GM12878 (cell line): Measurements from ENCODE around the gene PRKCB. TPM values are rescaled to one million over a fixed set of nuclear protein-coding genes. Genes with fewer than 3 reads are reported as not detected.

Experiments used
- ATF2 ChIP-seq: IDR thresholded peaks from 2 replicates; pipeline ENCODE4 v1.6.1; 2012; ENCODE audit warnings: low read length, inconsistent platforms
- BACH1 ChIP-seq: fragments of 450-650 bp; IDR thresholded peaks from 2 replicates; pipeline ENCODE4 v1.6.1; 2017; ENCODE audit warnings: mild to moderate bottlenecking, borderline replicate concordance
- BHLHE40 ChIP-seq, 2 experiments: fragments of 450-650 bp in 1 of 2; IDR thresholded peaks; 2 replicates each; pipeline ENCODE4 v1.6.1; 2011 to 2017; ENCODE audit warnings: low read depth in 2 of 2, borderline replicate concordance in 1 of 2, improper control_type of control experiment in 1 of 2, low read length in 1 of 2, mild to moderate bottlenecking in 1 of 2
- CBX5 ChIP-seq: sonication (generic); IDR thresholded peaks from 2 replicates; pipeline ENCODE4 v1.6.1; 2016; ENCODE audit warnings: low read depth, moderate library complexity, mild to moderate bottlenecking, inconsistent platforms
- CHD2 ChIP-seq: IDR thresholded peaks from 2 replicates; pipeline ENCODE4 v1.6.1; 2011; ENCODE audit warnings: low read depth, low read length, improper control_type of control experiment, borderline replicate concordance
- CHD4 ChIP-seq: fragments of 200-600 bp; sonication (generic); IDR thresholded peaks from 2 replicates; pipeline ENCODE4 v1.6.1; 2016; ENCODE audit warnings: mild to moderate bottlenecking
- CREM ChIP-seq: IDR thresholded peaks from 2 replicates; pipeline ENCODE4 v1.6.1; 2014; ENCODE audit warnings: antibody characterized with exemption, low read depth
- IKZF2 ChIP-seq, 2 experiments: fragments of 450-650 bp; IDR thresholded peaks; 2 replicates each; pipeline ENCODE4 v1.6.1; 2017; ENCODE audit warnings: mild to moderate bottlenecking in 2 of 2, moderate library complexity in 2 of 2
- JUNB ChIP-seq: IDR thresholded peaks from 2 replicates; pipeline ENCODE4 v1.6.1; 2016; ENCODE audit warnings: antibody characterized with exemption, mild to moderate bottlenecking
- MEF2A ChIP-seq: IDR thresholded peaks from 2 replicates; pipeline ENCODE4 v1.6.1; 2011; ENCODE audit warnings: low read depth, mild to moderate bottlenecking, low read length, moderate library complexity; ENCODE audit not compliant: insufficient read depth
- MTA2 ChIP-seq: fragments of 450-650 bp; IDR thresholded peaks from 2 replicates; pipeline ENCODE4 v1.6.1; 2016; ENCODE audit warnings: low read depth, mild to moderate bottlenecking, moderate library complexity
- MTA3 ChIP-seq: IDR thresholded peaks from 2 replicates; pipeline ENCODE4 v1.6.1; 2012; ENCODE audit warnings: low read length, inconsistent platforms, borderline replicate concordance
- MXI1 ChIP-seq: fragments of 150-350 bp; IDR thresholded peaks from 2 replicates; pipeline ENCODE4 v1.6.1; 2011; ENCODE audit warnings: low read depth, mild to moderate bottlenecking, inconsistent platforms, low read length, improper control_type of control experiment
- POLR2A ChIP-seq: IDR thresholded peaks from 2 replicates; pipeline ENCODE4 v1.6.1; 2011; ENCODE audit warnings: low read depth, mild to moderate bottlenecking, low read length
- RAD21 ChIP-seq: IDR thresholded peaks from 2 replicates; pipeline ENCODE4 v1.6.1; 2011; ENCODE audit warnings: mild to moderate bottlenecking, low read depth, low read length, moderate library complexity; ENCODE audit not compliant: insufficient read depth
- RFX5 ChIP-seq: IDR thresholded peaks from 2 replicates; pipeline ENCODE4 v1.6.1; 2011; ENCODE audit warnings: low read depth, low read length, improper control_type of control experiment
- RUNX3 ChIP-seq: IDR thresholded peaks from 2 replicates; pipeline ENCODE4 v1.6.1; 2012; ENCODE audit warnings: low read length, inconsistent platforms
- SKIL ChIP-seq: fragments of 450-650 bp; IDR thresholded peaks from 2 replicates; pipeline ENCODE4 v1.6.1; 2017; ENCODE audit warnings: mild to moderate bottlenecking, low read depth, inconsistent platforms; ENCODE audit not compliant: poor library complexity, severe bottlenecking
- SMAD1 ChIP-seq: fragments of 450-650 bp; IDR thresholded peaks from 2 replicates; pipeline ENCODE4 v1.6.1; 2018; ENCODE audit warnings: mild to moderate bottlenecking, low read depth; ENCODE audit not compliant: partially characterized antibody
- SRF ChIP-seq, 2 experiments: IDR thresholded peaks; 2 replicates each; pipeline ENCODE4 v1.6.1; 2011; ENCODE audit warnings: low read depth in 2 of 2, low read length in 2 of 2, mild to moderate bottlenecking in 1 of 2, moderate library complexity in 1 of 2
- TBL1XR1 ChIP-seq: IDR thresholded peaks from 2 replicates; pipeline ENCODE4 v1.6.1; 2012; ENCODE audit warnings: low read depth, low read length, improper control_type of control experiment
- TCF7 ChIP-seq: IDR thresholded peaks from 2 replicates; pipeline ENCODE4 v1.6.1; 2014; ENCODE audit warnings: antibody characterized with exemption, borderline replicate concordance
- YBX1 ChIP-seq: fragments of 450-650 bp; IDR thresholded peaks from 2 replicates; pipeline ENCODE4 v1.6.1; 2016; ENCODE audit warnings: antibody characterized with exemption
- polyA plus RNA-seq, 11 experiments: library from polyadenylated mRNA; depleted of rRNA in 4 of 11; unstranded in 6 of 11; stranded (reverse) in 5 of 11; fragments of >200 nt; fragmentation: Nextera tagmentation in 4 of 11; fragmentation: Illumina TruSeq in 1 of 11; extraction: Ambion mirVana in 4 of 11; extraction: Trizol in 1 of 11; gene quantifications; 1 replicate in 1 of 11; 2 replicates in 10 of 11; pipeline versions ENCODE4 v1.2.1 to v1.2.3, GENCODE V29; 2011 to 2016; ENCODE audit warnings: inconsistent platforms in 2 of 11, missing spikeins in 2 of 11, low read depth in 1 of 11
- total RNA-seq, 4 experiments: library from RNA; depleted of rRNA in 3 of 4; stranded (reverse); fragments of >200 nt in 3 of 4; fragmentation: Illumina TruSeq in 1 of 4; extraction: Trizol in 1 of 4; gene quantifications; 2 replicates each; pipeline versions ENCODE4 v1.2.1 to v1.2.3, GENCODE V29; 2013 to 2021
- TF ChIP-seq, protein P1 (sequence below): fragments of 450-650 bp; IDR thresholded peaks from 2 replicates; pipeline ENCODE4 v1.6.1; 2016; ENCODE audit warnings: mild to moderate bottlenecking
- TF ChIP-seq, protein P2 (sequence below): fragments of 450-650 bp; IDR thresholded peaks from 2 replicates; pipeline ENCODE4 v1.6.1; 2017; ENCODE audit warnings: low read depth, mild to moderate bottlenecking, moderate library complexity

Gene PRKCB
- total and polyA plus RNA-seq, 10 of the 15 experiments (the other 5 are each of a cell fraction or from before 2014, with no cell fraction given) = 21.4 to 158 (median 97.3) TPM

DNA sequence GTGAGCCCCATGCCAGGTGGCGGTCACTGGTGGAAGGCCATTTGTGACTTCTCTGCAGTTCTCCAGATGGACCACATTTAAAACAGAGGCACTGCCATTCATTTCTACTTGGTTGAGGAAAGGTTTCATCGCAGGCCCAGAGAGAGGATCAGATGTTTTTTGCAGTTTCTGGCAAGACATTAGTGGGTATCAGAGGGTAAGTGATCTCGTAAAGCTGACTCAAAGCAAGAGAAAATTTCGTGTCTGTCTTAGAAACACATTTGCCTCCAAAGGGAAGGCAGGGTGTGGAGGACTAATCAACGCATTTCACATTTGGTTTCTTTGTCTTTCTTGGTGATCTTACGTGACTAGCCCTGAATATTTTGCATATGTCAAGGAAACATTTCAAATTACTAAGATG, 81.8 kb downstream of the PRKCB start (continued):
- TF ChIP-seq SMAD1 (no peak), ATF2 (peak; percentile 72), IKZF2 (IDR thresholded peaks at IDR 0.05) (peak; percentile 56 to 78), MEF2A (0 out of 2 replicates have a peak, but pooled peaks have one; percentile 25), MTA2 (peak; percentile 72), MXI1 (no peak), MTA3 (peak; percentile 56; the same call in 1 of the 2 replicates), POLR2A (no peak), RAD21 (peak; percentile 18; the same call in 1 of the 2 replicates), BHLHE40 (IDR thresholded peaks at IDR 0.05; ENCODE audit: borderline replicate concordance in 1 of 2, low read depth in 2 of 2, low read length in 1 of 2) (peak; percentile 21 to 37; a peak in 1 of 4 replicates), RFX5 (no peak), YBX1 (no peak), CREM (peak; percentile 67; the same call in 1 of the 2 replicates), CHD4 (no peak), SRF (IDR thresholded peaks at IDR 0.05; ENCODE audit: low read depth in 2 of 2, low read length in 2 of 2) (0 out of 4 replicates have a peak, but pooled peaks of 1 of the 2 experiments have one; percentile 16), CHD2 (peak; percentile 32; the same call in 1 of the 2 replicates), SKIL (peak; percentile 64), JUNB (peak; percentile 95), CBX5 (peak; percentile 84; the same call in 1 of the 2 replicates), BACH1 (no peak; the same call in 1 of the 2 replicates), TCF7 (no peak; the same call in 1 of the 2 replicates), TBL1XR1 (0 out of 2 replicates have a peak, but pooled peaks have one; percentile 35), RUNX3 (peak; percentile 67)
- TF ChIP-seq, protein P1, sequence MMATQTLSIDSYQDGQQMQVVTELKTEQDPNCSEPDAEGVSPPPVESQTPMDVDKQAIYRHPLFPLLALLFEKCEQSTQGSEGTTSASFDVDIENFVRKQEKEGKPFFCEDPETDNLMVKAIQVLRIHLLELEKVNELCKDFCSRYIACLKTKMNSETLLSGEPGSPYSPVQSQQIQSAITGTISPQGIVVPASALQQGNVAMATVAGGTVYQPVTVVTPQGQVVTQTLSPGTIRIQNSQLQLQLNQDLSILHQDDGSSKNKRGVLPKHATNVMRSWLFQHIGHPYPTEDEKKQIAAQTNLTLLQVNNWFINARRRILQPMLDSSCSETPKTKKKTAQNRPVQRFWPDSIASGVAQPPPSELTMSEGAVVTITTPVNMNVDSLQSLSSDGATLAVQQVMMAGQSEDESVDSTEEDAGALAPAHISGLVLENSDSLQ = peak; percentile 51
- TF ChIP-seq, protein P2, sequence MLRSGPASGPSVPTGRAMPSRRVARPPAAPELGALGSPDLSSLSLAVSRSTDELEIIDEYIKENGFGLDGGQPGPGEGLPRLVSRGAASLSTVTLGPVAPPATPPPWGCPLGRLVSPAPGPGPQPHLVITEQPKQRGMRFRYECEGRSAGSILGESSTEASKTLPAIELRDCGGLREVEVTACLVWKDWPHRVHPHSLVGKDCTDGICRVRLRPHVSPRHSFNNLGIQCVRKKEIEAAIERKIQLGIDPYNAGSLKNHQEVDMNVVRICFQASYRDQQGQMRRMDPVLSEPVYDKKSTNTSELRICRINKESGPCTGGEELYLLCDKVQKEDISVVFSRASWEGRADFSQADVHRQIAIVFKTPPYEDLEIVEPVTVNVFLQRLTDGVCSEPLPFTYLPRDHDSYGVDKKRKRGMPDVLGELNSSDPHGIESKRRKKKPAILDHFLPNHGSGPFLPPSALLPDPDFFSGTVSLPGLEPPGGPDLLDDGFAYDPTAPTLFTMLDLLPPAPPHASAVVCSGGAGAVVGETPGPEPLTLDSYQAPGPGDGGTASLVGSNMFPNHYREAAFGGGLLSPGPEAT = peak; percentile 57; the same call in 1 of the 2 replicates
